ENCODE data around the gene SOX5. TPM values are rescaled to one million over a fixed set of nuclear protein-coding genes. Genes with fewer than 3 reads are reported as not detected.
A peak's percentile ranks its signal among the peaks of the same experiment; 100 is the strongest.

SOX5 gene
- total RNA-seq, 1 donor from 2014 or later: 2.2 TPM

- ATAC-seq (ENCODE audit: poor library complexity): no peak
- DNase-seq: no peak
These were observed 174.3 kb downstream of the SOX5 start for GRCh38 chr12:23775208-23775607.

GRCh38 chr12:23771240-23771949 is 178.1 kb downstream of the SOX5 start:
- peak; percentile 97 for ATAC-seq (ENCODE audit: poor library complexity)
- intact Hi-C loops (cut with DNase I): no loop called here
- peak; percentile 74 for DNase-seq

More at GRCh38 chr12:23775208-23775607, 174.3 kb downstream of the SOX5 start:
- intact Hi-C loops (cut with DNase I): no loop called here

- DNase-seq (no peak), ATAC-seq (ENCODE audit: poor library complexity) (no peak)
- intact Hi-C loops (cut with DNase I): no loop called here
These were observed 179.1 kb downstream of the SOX5 start for GRCh38 chr12:23770202-23770938.

- ATAC-seq (ENCODE audit: poor library complexity): no peak
- intact Hi-C loops (cut with DNase I): no loop called here
- no peak for DNase-seq
These were observed 181.6 kb downstream of the SOX5 start for GRCh38 chr12:23767834-23768233.

GRCh38 chr12:23763724-23764123 is 185.7 kb downstream of the SOX5 start:
- intact Hi-C loops (cut with DNase I): no loop called here
- ATAC-seq (ENCODE audit: poor library complexity): no peak
- no peak for DNase-seq

- DNase-seq: no peak
- intact Hi-C loops (cut with DNase I): no loop called here
These were observed 189.0 kb downstream of the SOX5 start for GRCh38 chr12:23760495-23760894.

GRCh38 chr12:23758608-23759007 is 190.9 kb downstream of the SOX5 start:
- intact Hi-C loops (cut with DNase I): no loop called here

More at GRCh38 chr12:23760495-23760894, 189.0 kb downstream of the SOX5 start:
- ATAC-seq (ENCODE audit: poor library complexity): no peak

GRCh38 chr12:23757541-23757962 is 191.9 kb downstream of the SOX5 start:
- intact Hi-C loops (cut with DNase I): no loop called here
- DNase-seq (no peak), ATAC-seq (ENCODE audit: poor library complexity) (no peak)

More at GRCh38 chr12:23758608-23759007, 190.9 kb downstream of the SOX5 start:
- ATAC-seq (ENCODE audit: poor library complexity) (no peak), DNase-seq (no peak)

- no peak for DNase-seq
These were observed 193.1 kb downstream of the SOX5 start for GRCh38 chr12:23756416-23756815.

GRCh38 chr12:23753628-23754365 is 195.7 kb downstream of the SOX5 start:
- intact Hi-C loops (cut with DNase I): no loop called here
- ATAC-seq (ENCODE audit: poor library complexity) (no peak), DNase-seq (no peak)

More at GRCh38 chr12:23756416-23756815, 193.1 kb downstream of the SOX5 start:
- ATAC-seq (ENCODE audit: poor library complexity): no peak
- intact Hi-C loops (cut with DNase I): no loop called here

GRCh38 chr12:23752245-23752644 is 197.2 kb downstream of the SOX5 start:
- no peak for DNase-seq
- intact Hi-C loops (cut with DNase I): no loop called here
- no peak for ATAC-seq (ENCODE audit: poor library complexity)

- no peak for DNase-seq
- intact Hi-C loops (cut with DNase I): no loop called here
- ATAC-seq (ENCODE audit: poor library complexity): no peak
These were observed 197.8 kb downstream of the SOX5 start for GRCh38 chr12:23751641-23752040.

GRCh38 chr12:23750923-23751322 is 198.5 kb downstream of the SOX5 start:
- DNase-seq: no peak
- no peak for ATAC-seq (ENCODE audit: poor library complexity)
- intact Hi-C loops (cut with DNase I): no loop called here

GRCh38 chr12:23744696-23745095 is 204.8 kb downstream of the SOX5 start:
- no peak for ATAC-seq (ENCODE audit: poor library complexity)
- intact Hi-C loops (cut with DNase I): no loop called here
- no peak for DNase-seq

GRCh38 chr12:23742574-23742973 is 206.9 kb downstream of the SOX5 start:
- intact Hi-C loops (cut with DNase I): no loop called here
- no peak for ATAC-seq (ENCODE audit: poor library complexity)
- DNase-seq: no peak

- intact Hi-C loops (cut with DNase I): no loop called here
- DNase-seq (no peak), ATAC-seq (ENCODE audit: poor library complexity) (no peak)
These were observed 218.0 kb downstream of the SOX5 start for GRCh38 chr12:23731493-23731892.

- DNase-seq: no peak
- intact Hi-C loops (cut with DNase I): no loop called here
- no peak for ATAC-seq (ENCODE audit: poor library complexity)
These were observed 218.4 kb downstream of the SOX5 start for GRCh38 chr12:23731035-23731434.

- ATAC-seq (ENCODE audit: poor library complexity): no peak
- intact Hi-C loops (cut with DNase I): no loop called here
- DNase-seq: no peak
These were observed 220.1 kb downstream of the SOX5 start for GRCh38 chr12:23729359-23729758.

GRCh38 chr12:23726646-23727045 is 222.8 kb downstream of the SOX5 start:
- ATAC-seq (ENCODE audit: poor library complexity) (no peak), DNase-seq (no peak)
- intact Hi-C loops (cut with DNase I): no loop called here

Data from Right ventricle myocardium superior (tissue), 1 donor.